Keratinocyte (primary cell): ENCODE results near the gene SLC23A2.

Experiments used
- CTCF ChIP-seq, 3 experiments: IDR thresholded peaks in 1 of 3; conservative IDR thresholded peaks in 1 of 3; optimal IDR thresholded peaks in 1 of 3; 2 replicates in 2 of 3; 3 replicates in 1 of 3; pipeline versions ENCODE3 to v1.5.1; 2011; ENCODE audit warnings: low read length in 3 of 3, mild to moderate bottlenecking in 3 of 3, moderate library complexity in 2 of 3, control low read depth in 1 of 3, inconsistent platforms in 1 of 3; ENCODE audit not compliant: insufficient read depth in 2 of 3; ENCODE audit errors: extremely low read depth in 1 of 3
- EZH2 ChIP-seq: IDR thresholded peaks from one replicate; pipeline ENCODE4 v1.6.1; 2012; ENCODE audit warnings: inconsistent platforms, mild to moderate bottlenecking, low read length, moderate library complexity

DNA sequence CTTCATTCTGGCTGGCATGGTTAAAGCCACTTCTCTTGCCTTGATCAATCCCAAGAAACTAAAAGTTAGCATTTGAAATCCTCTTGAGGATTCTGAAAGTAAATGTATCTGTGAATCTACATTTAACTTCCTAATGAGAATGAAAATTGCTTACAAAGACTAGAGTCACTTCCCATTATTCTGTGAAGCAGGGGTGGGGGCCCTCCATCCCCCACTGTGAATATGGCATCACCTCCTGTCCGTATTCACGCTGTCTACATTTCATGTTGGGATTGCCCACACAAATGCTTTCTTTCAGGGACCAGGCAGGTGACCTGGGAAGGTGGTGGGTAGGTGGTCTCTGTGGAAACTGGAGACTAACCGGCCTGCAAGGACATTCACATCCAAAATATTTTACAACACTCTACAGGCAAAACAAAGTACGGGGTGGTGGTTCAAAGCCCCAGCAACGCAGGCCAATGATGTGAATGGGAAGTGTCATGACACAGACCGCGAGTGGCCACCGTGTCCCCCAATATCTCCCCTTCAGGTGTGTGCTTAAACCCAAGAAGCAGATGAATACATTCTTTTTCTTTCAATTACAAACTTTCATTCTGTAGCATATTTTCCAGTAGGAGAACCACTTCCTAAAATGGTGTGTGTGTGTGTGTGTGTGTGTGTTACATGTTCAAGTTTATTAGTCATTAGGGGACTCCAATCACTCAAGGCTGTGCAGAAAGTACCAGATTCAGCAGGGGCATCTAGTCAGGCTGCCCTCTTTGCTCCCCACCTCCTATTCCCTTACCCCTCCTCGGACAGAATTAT is 147.4 kb downstream of the SLC23A2 start:
- TF ChIP-seq CTCF (optimal IDR thresholded peaks at IDR 0.05 in 1 of 3, IDR thresholded peaks at IDR 0.05 in 1 of 3, conservative IDR thresholded peaks at IDR 0.05 in 1 of 3; ENCODE audit: extremely low read depth in 1 of 3, insufficient read depth in 2 of 3, low read length in 3 of 3) (no peak), EZH2 (no peak)
